ENCODE results near the gene SLC5A2.

DNA sequence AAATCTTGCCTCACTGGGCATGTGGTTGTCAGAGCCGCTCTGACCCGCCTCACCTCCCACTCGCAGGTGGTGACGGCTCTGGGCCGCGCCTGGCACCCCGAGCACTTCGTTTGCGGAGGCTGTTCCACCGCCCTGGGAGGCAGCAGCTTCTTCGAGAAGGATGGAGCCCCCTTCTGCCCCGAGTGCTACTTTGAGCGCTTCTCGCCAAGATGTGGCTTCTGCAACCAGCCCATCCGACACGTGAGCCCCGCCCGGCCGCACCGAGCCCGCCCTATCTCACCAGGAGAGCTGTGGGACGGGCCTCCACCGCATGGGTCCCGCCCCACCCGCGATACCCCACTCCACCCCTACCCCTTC lies 7.0 kb upstream of the SLC5A2 start:
- TF ChIP-seq, protein P1, sequence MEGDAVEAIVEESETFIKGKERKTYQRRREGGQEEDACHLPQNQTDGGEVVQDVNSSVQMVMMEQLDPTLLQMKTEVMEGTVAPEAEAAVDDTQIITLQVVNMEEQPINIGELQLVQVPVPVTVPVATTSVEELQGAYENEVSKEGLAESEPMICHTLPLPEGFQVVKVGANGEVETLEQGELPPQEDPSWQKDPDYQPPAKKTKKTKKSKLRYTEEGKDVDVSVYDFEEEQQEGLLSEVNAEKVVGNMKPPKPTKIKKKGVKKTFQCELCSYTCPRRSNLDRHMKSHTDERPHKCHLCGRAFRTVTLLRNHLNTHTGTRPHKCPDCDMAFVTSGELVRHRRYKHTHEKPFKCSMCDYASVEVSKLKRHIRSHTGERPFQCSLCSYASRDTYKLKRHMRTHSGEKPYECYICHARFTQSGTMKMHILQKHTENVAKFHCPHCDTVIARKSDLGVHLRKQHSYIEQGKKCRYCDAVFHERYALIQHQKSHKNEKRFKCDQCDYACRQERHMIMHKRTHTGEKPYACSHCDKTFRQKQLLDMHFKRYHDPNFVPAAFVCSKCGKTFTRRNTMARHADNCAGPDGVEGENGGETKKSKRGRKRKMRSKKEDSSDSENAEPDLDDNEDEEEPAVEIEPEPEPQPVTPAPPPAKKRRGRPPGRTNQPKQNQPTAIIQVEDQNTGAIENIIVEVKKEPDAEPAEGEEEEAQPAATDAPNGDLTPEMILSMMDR (IDR thresholded peaks at IDR 0.05) = no peak
- TF ChIP-seq POLR2A (IDR thresholded peaks at IDR 0.05) = no peak
